Measurements from ENCODE around the gene FCER2.

GRCh38 chr19:7676376-7676775 lies 25.6 kb downstream of the FCER2 start:
- no peak for TF ChIP-seq CTCF (IDR thresholded peaks at IDR 0.05; ENCODE audit: low read depth, low read length, missing input control)
- TF ChIP-seq RAD21 (IDR thresholded peaks at IDR 0.05): no peak
- TF ChIP-seq EGR1 (IDR thresholded peaks at IDR 0.05; ENCODE audit: low read depth in 2 of 2): no peak
- TF ChIP-seq NR2F2 (IDR thresholded peaks at IDR 0.05): no peak
- TF ChIP-seq REST (IDR thresholded peaks at IDR 0.05): no peak
- no peak for TF ChIP-seq SP1 (IDR thresholded peaks at IDR 0.05)
- TF ChIP-seq MAX (IDR thresholded peaks at IDR 0.05): no peak
- no peak for TF ChIP-seq FOXA1 (IDR thresholded peaks at IDR 0.05)

Measured in liver (tissue), 3 donors.